HEK293 (cell line): ENCODE results near the gene WDR70.
"Not testable (repeated sequence)": the region's sequence is repeated elsewhere in the genome, so short reads cannot be mapped to it uniquely, and the experiment has no call there.

Experiments used
- CTCF ChIP-seq: fragments of 450-650 bp; formaldehyde crosslinking; IDR thresholded peaks from 2 replicates; pipeline ENCODE4 v1.5.1; 2016; ENCODE audit warnings: missing biosample characterization, missing genetic modification characterization
- KLF9 ChIP-seq: fragments of 450-650 bp; formaldehyde crosslinking; IDR thresholded peaks from 2 replicates; pipeline ENCODE4 v1.5.1; 2016; ENCODE audit warnings: missing biosample characterization, missing genetic modification characterization, low read depth
- OVOL3 ChIP-seq: fragments of 450-650 bp; formaldehyde crosslinking; IDR thresholded peaks from 2 replicates; pipeline ENCODE4 v1.5.1; 2016; ENCODE audit warnings: missing biosample characterization, missing genetic modification characterization
- REST ChIP-seq: fragments of 450-650 bp; formaldehyde crosslinking; IDR thresholded peaks from 2 replicates; pipeline ENCODE4 v1.5.1; 2016; ENCODE audit warnings: missing biosample characterization, missing genetic modification characterization
- SETDB1 ChIP-seq: IDR thresholded peaks from one replicate; pipeline ENCODE4 v1.6.1; 2017; ENCODE audit warnings: mild to moderate bottlenecking, low read length, moderate library complexity, mixed read lengths; ENCODE audit not compliant: insufficient read length
- ZBTB7A ChIP-seq: fragments of 450-650 bp; formaldehyde crosslinking; IDR thresholded peaks from 2 replicates; pipeline ENCODE4 v1.5.1; 2016; ENCODE audit warnings: low read depth, missing biosample characterization, missing genetic modification characterization
- ZNF157 ChIP-seq: fragments of 450-650 bp; formaldehyde crosslinking; IDR thresholded peaks from 2 replicates; pipeline ENCODE4 v1.5.1; 2016; ENCODE audit warnings: missing biosample characterization, missing genetic modification characterization
- ZNF169 ChIP-seq: fragments of 450-650 bp; formaldehyde crosslinking; IDR thresholded peaks from 2 replicates; pipeline ENCODE4 v1.5.1; 2016; ENCODE audit warnings: missing biosample characterization, missing genetic modification characterization

DNA sequence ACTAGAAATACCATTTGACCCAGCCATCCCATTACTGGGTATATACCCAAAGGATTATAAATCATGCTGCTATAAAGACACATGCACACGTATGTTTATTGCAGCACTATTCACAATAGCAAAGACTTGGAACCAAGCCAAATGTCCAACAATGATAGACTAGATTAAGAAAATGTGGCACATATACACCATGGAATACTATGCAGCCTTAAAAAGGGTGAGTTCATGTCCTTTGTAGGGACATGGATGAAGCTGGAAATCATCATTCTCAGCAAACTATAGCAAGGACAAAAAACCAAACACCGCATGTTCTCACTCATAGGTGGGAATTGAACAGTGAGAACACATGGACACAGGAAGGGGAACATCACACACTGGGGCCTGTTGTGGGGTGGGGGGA is 243.2 kb downstream of the WDR70 start:
- TF ChIP-seq ZNF169 (tag by site-specific recombination); CTCF (tag by site-specific recombination); REST (tag by site-specific recombination); SETDB1; ZNF157 (tag by site-specific recombination); OVOL3 (tag by site-specific recombination); KLF9 (tag by site-specific recombination); ZBTB7A (tag by site-specific recombination): not testable (repeated sequence)
